HepG2 (cell line): ENCODE data around the gene ATIC. TPM values are rescaled to one million over a fixed set of nuclear protein-coding genes. Genes with fewer than 3 reads are reported as not detected.

Experiments
- CCAR2 ChIP-seq: fragments of 200-400 bp; formaldehyde crosslinking; optimal IDR thresholded peaks from 2 replicates; pipeline ENCODE3; 2018; ENCODE audit warnings: low read depth, mild to moderate bottlenecking, low read length, moderate library complexity
- MED13 ChIP-seq: sonication (generic); formaldehyde crosslinking; IDR thresholded peaks from 2 replicates; pipeline ENCODE4 v1.5.0; 2020; ENCODE audit warnings: missing genetic modification reagents
- NFIC ChIP-seq: IDR thresholded peaks from 2 replicates; pipeline ENCODE4 v1.6.1; 2012; ENCODE audit warnings: mild to moderate bottlenecking, low read length, inconsistent platforms
- NR2C2 ChIP-seq: sonication (generic); formaldehyde crosslinking; IDR thresholded peaks from 2 replicates; pipeline ENCODE4 v1.4.0; 2020; ENCODE audit warnings: missing genetic modification reagents, mild to moderate bottlenecking, moderate library complexity, borderline replicate concordance
- POLR2A ChIP-seq, 2 experiments: IDR thresholded peaks; 2 replicates each; pipeline ENCODE4 v1.6.1; 2011; ENCODE audit warnings: low read depth in 2 of 2, low read length in 2 of 2, mild to moderate bottlenecking in 1 of 2, moderate library complexity in 1 of 2; ENCODE audit not compliant: insufficient read depth in 1 of 2
- RBAK ChIP-seq: sonication (generic); formaldehyde crosslinking; IDR thresholded peaks from 2 replicates; pipeline ENCODE4 v1.5.1; 2020; ENCODE audit warnings: mild to moderate bottlenecking, missing genetic modification reagents
- RELA ChIP-seq: sonication (generic); formaldehyde crosslinking; IDR thresholded peaks from 2 replicates; pipeline ENCODE4 v1.4.0; 2020; ENCODE audit warnings: missing genetic modification reagents
- ZFP90 ChIP-seq: sonication (generic); formaldehyde crosslinking; IDR thresholded peaks from 2 replicates; pipeline ENCODE4 v1.8.0; 2022; ENCODE audit warnings: missing genetic modification reagents, mild to moderate bottlenecking, inconsistent platforms, borderline replicate concordance
- ZNF329 ChIP-seq: sonication (generic); formaldehyde crosslinking; IDR thresholded peaks from 2 replicates; pipeline ENCODE4 v1.9.0; 2021; ENCODE audit warnings: low read depth, mild to moderate bottlenecking, missing genetic modification reagents
- ZNF367 ChIP-seq: sonication (generic); formaldehyde crosslinking; IDR thresholded peaks from 2 replicates; pipeline ENCODE4 v1.4.0; 2020; ENCODE audit warnings: missing genetic modification reagents, borderline replicate concordance
- ZNF570 ChIP-seq: sonication (generic); formaldehyde crosslinking; IDR thresholded peaks from 2 replicates; pipeline ENCODE4 v1.4.0; 2020; ENCODE audit warnings: mild to moderate bottlenecking, missing genetic modification reagents, borderline replicate concordance
- ZNF619 ChIP-seq: sonication (generic); formaldehyde crosslinking; IDR thresholded peaks from 2 replicates; pipeline ENCODE4 v1.4.0; 2020; ENCODE audit warnings: mild to moderate bottlenecking, missing genetic modification reagents
- ZNF780A ChIP-seq: sonication (generic); formaldehyde crosslinking; IDR thresholded peaks from 2 replicates; pipeline ENCODE4 v1.8.0; 2022; ENCODE audit warnings: mild to moderate bottlenecking, missing genetic modification reagents, moderate library complexity
- ZNF782 ChIP-seq: sonication (generic); formaldehyde crosslinking; IDR thresholded peaks from 2 replicates; pipeline ENCODE4 v1.4.0; 2020; ENCODE audit warnings: missing genetic modification reagents, mild to moderate bottlenecking, borderline replicate concordance
- ZSCAN20 ChIP-seq: sonication (generic); formaldehyde crosslinking; IDR thresholded peaks from 2 replicates; pipeline ENCODE4 v1.4.0; 2020; ENCODE audit warnings: missing genetic modification reagents, mild to moderate bottlenecking, borderline replicate concordance
- polyA plus RNA-seq, 8 experiments: library from polyadenylated mRNA; depleted of rRNA in 3 of 8; stranded (reverse) in 7 of 8; unstranded in 1 of 8; fragments of >200 nt; fragmentation: Illumina TruSeq in 4 of 8; extraction: Trizol in 4 of 8; gene quantifications; 2 replicates each; pipeline versions ENCODE4 v1.2.1 to v1.2.3, GENCODE V29; 2011 to 2016; ENCODE audit warnings: low read depth in 4 of 8, missing spikeins in 1 of 8, mixed read lengths in 1 of 8; ENCODE audit not compliant: insufficient read depth in 1 of 8
- total RNA-seq, 5 experiments: library from RNA; depleted of rRNA; stranded (reverse); fragments of >200 nt; fragmentation: Illumina TruSeq; extraction: Trizol; gene quantifications; 2 replicates each; pipeline ENCODE4 v1.2.3, GENCODE V29; 2016; ENCODE audit warnings: low read depth in 1 of 5
- TF ChIP-seq, protein P1 (sequence below): sonication (generic); formaldehyde crosslinking; IDR thresholded peaks from 2 replicates; pipeline ENCODE4 v1.8.1; 2022; ENCODE audit warnings: mild to moderate bottlenecking, missing genetic modification reagents
- TF ChIP-seq, protein P2 (sequence below): sonication (generic); formaldehyde crosslinking; IDR thresholded peaks from 2 replicates; pipeline ENCODE4 v1.5.0; 2020; ENCODE audit warnings: missing genetic modification reagents
- TF ChIP-seq, protein P3 (sequence below): sonication (generic); formaldehyde crosslinking; IDR thresholded peaks from 2 replicates; pipeline ENCODE4 v1.4.0; 2020; ENCODE audit warnings: mild to moderate bottlenecking, missing genetic modification reagents
- TF ChIP-seq, protein P4 (sequence below): sonication (generic); formaldehyde crosslinking; IDR thresholded peaks from 2 replicates; pipeline ENCODE4 v1.4.0; 2020; ENCODE audit warnings: missing genetic modification reagents
- TF ChIP-seq, protein P5 (sequence below): sonication (generic); formaldehyde crosslinking; IDR thresholded peaks from 2 replicates; pipeline ENCODE4 v1.4.0; 2020; ENCODE audit warnings: missing genetic modification reagents

Gene ATIC
- total and polyA plus RNA-seq, 2 of the 13 experiments (the other 11 are each of a cell fraction or from before 2014, with no cell fraction given): 89.8 to 146 TPM

DNA sequence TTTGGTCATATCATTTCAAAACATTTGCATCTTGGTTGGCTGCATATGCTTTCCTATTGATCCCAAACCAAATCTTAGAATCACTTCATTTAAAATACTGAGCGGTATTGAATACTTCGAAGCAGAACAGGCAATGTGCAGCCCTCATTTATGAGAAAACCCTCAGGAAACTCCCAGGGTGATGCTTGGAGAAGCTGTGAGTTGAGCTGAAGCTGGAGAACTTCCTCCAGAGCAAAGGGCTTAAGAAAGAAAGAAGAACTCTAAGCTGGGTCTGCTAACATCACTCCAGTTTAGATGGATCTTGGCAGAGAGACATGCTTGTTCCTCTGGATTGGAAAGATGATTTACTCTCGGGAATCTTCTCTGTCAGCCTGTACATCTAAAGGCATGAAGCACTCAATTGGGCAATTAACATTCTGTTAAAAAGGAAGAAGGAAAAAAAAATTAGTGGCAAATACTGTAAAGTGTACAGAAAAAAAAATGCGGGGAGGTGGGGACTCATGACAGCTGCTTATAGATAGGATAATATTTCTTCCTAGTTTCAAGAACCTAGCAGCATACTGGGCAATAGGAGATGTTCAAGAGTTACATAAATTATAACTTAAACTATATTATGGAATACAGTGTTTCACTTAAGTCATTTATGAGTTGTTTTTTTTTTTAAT, 49.5 kb downstream of the ATIC start (continued):
- TF ChIP-seq, protein P1, sequence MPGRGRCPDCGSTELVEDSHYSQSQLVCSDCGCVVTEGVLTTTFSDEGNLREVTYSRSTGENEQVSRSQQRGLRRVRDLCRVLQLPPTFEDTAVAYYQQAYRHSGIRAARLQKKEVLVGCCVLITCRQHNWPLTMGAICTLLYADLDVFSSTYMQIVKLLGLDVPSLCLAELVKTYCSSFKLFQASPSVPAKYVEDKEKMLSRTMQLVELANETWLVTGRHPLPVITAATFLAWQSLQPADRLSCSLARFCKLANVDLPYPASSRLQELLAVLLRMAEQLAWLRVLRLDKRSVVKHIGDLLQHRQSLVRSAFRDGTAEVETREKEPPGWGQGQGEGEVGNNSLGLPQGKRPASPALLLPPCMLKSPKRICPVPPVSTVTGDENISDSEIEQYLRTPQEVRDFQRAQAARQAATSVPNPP (CRISPR knock-in tag): no peak
- TF ChIP-seq POLR2A (IDR thresholded peaks at IDR 0.05; ENCODE audit: insufficient read depth in 1 of 2, low read depth in 2 of 2, low read length in 2 of 2): 0 out of 4 replicates have a peak, but pooled peaks of 1 of the 2 experiments have one; percentile 23
- TF ChIP-seq ZNF782: no peak
- TF ChIP-seq ZNF329 (CRISPR knock-in tag): no peak
- TF ChIP-seq, protein P2, sequence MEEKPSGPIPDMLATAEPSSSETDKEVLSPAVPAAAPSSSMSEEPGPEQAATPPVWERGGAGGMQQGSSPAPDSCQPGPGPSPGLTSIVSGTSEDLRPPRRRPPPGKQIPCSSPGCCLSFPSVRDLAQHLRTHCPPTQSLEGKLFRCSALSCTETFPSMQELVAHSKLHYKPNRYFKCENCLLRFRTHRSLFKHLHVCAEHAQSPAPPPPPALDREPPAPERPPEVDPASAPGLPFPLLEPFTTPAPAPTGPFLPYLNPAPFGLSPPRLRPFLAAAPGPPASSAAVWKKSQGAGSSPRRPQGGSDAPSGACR (CRISPR knock-in tag): no peak
- no peak for TF ChIP-seq RELA (CRISPR knock-in tag)
- TF ChIP-seq, protein P3, sequence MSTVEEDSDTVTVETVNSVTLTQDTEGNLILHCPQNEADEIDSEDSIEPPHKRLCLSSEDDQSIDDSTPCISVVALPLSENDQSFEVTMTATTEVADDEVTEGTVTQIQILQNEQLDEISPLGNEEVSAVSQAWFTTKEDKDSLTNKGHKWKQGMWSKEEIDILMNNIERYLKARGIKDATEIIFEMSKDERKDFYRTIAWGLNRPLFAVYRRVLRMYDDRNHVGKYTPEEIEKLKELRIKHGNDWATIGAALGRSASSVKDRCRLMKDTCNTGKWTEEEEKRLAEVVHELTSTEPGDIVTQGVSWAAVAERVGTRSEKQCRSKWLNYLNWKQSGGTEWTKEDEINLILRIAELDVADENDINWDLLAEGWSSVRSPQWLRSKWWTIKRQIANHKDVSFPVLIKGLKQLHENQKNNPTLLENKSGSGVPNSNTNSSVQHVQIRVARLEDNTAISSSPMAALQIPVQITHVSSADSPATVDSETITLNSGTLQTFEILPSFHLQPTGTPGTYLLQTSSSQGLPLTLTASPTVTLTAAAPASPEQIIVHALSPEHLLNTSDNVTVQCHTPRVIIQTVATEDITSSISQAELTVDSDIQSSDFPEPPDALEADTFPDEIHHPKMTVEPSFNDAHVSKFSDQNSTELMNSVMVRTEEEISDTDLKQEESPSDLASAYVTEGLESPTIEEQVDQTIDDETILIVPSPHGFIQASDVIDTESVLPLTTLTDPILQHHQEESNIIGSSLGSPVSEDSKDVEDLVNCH (CRISPR knock-in tag): no peak
- TF ChIP-seq ZSCAN20 (CRISPR knock-in tag): no peak
- TF ChIP-seq, protein P4, sequence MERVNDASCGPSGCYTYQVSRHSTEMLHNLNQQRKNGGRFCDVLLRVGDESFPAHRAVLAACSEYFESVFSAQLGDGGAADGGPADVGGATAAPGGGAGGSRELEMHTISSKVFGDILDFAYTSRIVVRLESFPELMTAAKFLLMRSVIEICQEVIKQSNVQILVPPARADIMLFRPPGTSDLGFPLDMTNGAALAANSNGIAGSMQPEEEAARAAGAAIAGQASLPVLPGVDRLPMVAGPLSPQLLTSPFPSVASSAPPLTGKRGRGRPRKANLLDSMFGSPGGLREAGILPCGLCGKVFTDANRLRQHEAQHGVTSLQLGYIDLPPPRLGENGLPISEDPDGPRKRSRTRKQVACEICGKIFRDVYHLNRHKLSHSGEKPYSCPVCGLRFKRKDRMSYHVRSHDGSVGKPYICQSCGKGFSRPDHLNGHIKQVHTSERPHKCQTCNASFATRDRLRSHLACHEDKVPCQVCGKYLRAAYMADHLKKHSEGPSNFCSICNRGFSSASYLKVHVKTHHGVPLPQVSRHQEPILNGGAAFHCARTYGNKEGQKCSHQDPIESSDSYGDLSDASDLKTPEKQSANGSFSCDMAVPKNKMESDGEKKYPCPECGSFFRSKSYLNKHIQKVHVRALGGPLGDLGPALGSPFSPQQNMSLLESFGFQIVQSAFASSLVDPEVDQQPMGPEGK (CRISPR knock-in tag): no peak
- TF ChIP-seq ZNF570 (CRISPR knock-in tag): no peak
- TF ChIP-seq ZNF619 (CRISPR knock-in tag): no peak
- TF ChIP-seq ZNF780A: no peak
- TF ChIP-seq CCAR2: no peak
- TF ChIP-seq, protein P5, sequence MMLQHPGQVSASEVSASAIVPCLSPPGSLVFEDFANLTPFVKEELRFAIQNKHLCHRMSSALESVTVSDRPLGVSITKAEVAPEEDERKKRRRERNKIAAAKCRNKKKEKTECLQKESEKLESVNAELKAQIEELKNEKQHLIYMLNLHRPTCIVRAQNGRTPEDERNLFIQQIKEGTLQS (CRISPR knock-in tag): no peak
- no peak for TF ChIP-seq RBAK (CRISPR knock-in tag)
- TF ChIP-seq NFIC: no peak
- TF ChIP-seq MED13: no peak
- TF ChIP-seq ZNF367 (CRISPR knock-in tag): no peak
- TF ChIP-seq NR2C2 (CRISPR knock-in tag): no peak
- no peak for TF ChIP-seq ZFP90 (CRISPR knock-in tag)
